NCI-H146 (cell line): ENCODE measurements around the gene FGF11.
A peak's percentile ranks its signal among the peaks of the same experiment; 100 is the strongest.

ENCODE experiments used
- DNase-seq: peaks from one replicate; lab custom pipeline; 2025; lab: John Stamatoyannopoulos, UW

FGF11 gene

GRCh38 chr17:7439462-7440112 is at the start of gene FGF11:
Gene FGF11 (plus strand): TSS chr17:7439512. CDS start chr17:7439621, 109 bp downstream.
- DNase-seq: no peak

GRCh38 chr17:7389924-7390910 is 49.1 kb upstream of the FGF11 start:
- DNase-seq: no peak

- DNase-seq: no peak
These were observed 48.0 kb upstream of the FGF11 start for GRCh38 chr17:7391307-7391706.

GRCh38 chr17:7392696-7393612 is 46.4 kb upstream of the FGF11 start:
- DNase-seq: no peak

GRCh38 chr17:7393613-7394451 is 45.5 kb upstream of the FGF11 start:
- DNase-seq: peak; percentile 70

- DNase-seq: peak; percentile 88
These were observed 44.7 kb upstream of the FGF11 start, which contains the start of gene PLSCR3 for GRCh38 chr17:7394452-7395191. Gene PLSCR3 (minus strand): TSS chr17:7394525. CDS start chr17:7394110, 415 bp downstream.

GRCh38 chr17:7396147-7396546 is 43.2 kb upstream of the FGF11 start:
- DNase-seq: no peak

- DNase-seq: no peak
These were observed 40.7 kb upstream of the FGF11 start for GRCh38 chr17:7398612-7399011.

GRCh38 chr17:7403043-7403726 is 36.1 kb upstream of the FGF11 start:
- no peak for DNase-seq

- no peak for DNase-seq
These were observed 35.7 kb upstream of the FGF11 start for GRCh38 chr17:7403727-7403976.

GRCh38 chr17:7403977-7404736 is 35.2 kb upstream of the FGF11 start, which contains the start of gene TMEM256:
Gene TMEM256 (minus strand): TSS chr17:7404097. CDS start chr17:7404084, 13 bp downstream.
- DNase-seq: peak; percentile 99

- DNase-seq: peak; percentile 72
These were observed 34.5 kb upstream of the FGF11 start for GRCh38 chr17:7404737-7405349.

GRCh38 chr17:7405350-7406234 is 33.7 kb upstream of the FGF11 start:
- DNase-seq: no peak

GRCh38 chr17:7406235-7406825 is 33.0 kb upstream of the FGF11 start:
- DNase-seq: peak; percentile 66

- no peak for DNase-seq
These were observed 32.2 kb upstream of the FGF11 start for GRCh38 chr17:7407082-7407481.

GRCh38 chr17:7407485-7408251 is 31.6 kb upstream of the FGF11 start, which contains the start of gene NLGN2:
Gene NLGN2 (plus strand): TSS chr17:7407845. CDS start chr17:7408256, 411 bp downstream.
- DNase-seq: no peak
